ENCODE measurements around the gene CPSF2.

Gene CPSF2

DNA sequence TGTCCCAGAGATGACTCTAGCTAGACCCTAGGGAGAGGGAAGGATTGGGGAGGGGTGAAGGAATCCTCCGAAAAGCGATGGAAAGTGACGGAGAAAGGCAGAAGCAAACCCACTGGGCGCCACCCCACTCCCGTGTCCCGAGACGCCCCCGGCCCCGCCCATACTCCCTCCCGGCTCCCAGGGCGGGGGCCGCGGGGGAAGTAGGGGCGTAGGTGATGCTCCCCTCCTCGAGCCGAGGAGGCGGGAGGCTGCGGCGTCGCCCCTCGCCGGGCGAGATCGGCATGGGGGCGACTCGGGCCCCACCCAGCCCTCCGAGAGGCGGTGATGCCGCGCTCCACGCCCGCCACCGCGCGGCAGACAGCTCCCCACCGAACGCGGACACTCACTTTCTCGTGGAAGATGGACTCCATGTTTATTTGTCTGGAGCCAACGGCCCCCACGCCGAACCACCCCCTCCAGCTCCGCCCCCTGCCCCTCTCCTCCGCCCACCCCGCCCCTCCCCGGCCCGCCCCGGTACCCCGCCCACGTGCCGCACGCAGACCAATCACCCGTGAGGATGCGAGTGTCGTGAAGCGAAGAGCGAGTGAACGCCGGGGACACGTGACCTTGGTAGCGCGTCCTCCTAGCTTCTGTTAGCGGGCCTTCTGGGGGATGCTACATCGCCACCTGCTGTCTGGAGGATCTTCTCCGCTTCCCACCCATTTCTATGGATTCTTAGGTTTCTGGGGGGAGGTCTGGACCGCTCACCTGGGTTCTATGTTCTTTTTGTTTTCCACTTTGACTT lies 15.4 kb upstream of the CPSF2 start, which contains the start of gene ATXN3:
Gene ATXN3, minus strand, starts transcription at position 440 of the 784 bp plus-strand sequence. Its CDS starts 30 bp downstream, at position 410.
- no peak within 1 kb of the TSS for H2AK5ac ChIP-seq (ENCODE audit: low read length, severe bottlenecking)
- H3K27me3 ChIP-seq (ENCODE audit: control insufficient read depth in 1 of 2, insufficient read depth in 1 of 2, low read length in 2 of 2): no peaks in the 10 kb centered on the region
- H3K36me3 ChIP-seq (ENCODE audit: control insufficient read depth in 1 of 2, insufficient read depth in 2 of 2, low read depth in 1 of 2, low read length in 2 of 2): no peaks in the 10 kb centered on the region
- peak; percentile 99 for DNase-seq
- H3K9ac ChIP-seq (ENCODE audit: low read length): peak within 1 kb of the TSS; percentile 97
- peak within 1 kb of the TSS; percentile 51 to 88 for H3K4ac ChIP-seq (ENCODE audit: low read depth in 1 of 2, low read length in 2 of 2)
- H4K91ac ChIP-seq (ENCODE audit: low read length): peak within 1 kb of the TSS; percentile 98
- H2BK5ac ChIP-seq (ENCODE audit: low read depth, low read length, poor library complexity, severe bottlenecking): peak within 1 kb of the TSS; percentile 97
- H3K9me3 ChIP-seq (ENCODE audit: control insufficient read depth, low read length): no peaks in the 10 kb centered on the region
- peak within 1 kb of the TSS; percentile 97 for H3K4me3 ChIP-seq (ENCODE audit: insufficient read depth in 1 of 2, low read depth in 1 of 2, low read length in 2 of 2)
- H3K23ac ChIP-seq (ENCODE audit: low read length in 2 of 2): peak within 1 kb of the TSS in 1 of 2 experiments; percentile 77
- peak within 1 kb of the TSS; percentile 79 for H3K27ac ChIP-seq (ENCODE audit: low read length, poor library complexity, severe bottlenecking)
- H2BK120ac ChIP-seq (ENCODE audit: low read depth, low read length): peak within 1 kb of the TSS; percentile 19
- WGBS: 7% methylated on average over 9 of the region's 66 CpGs
- H3K14ac ChIP-seq (ENCODE audit: low read length in 2 of 2): peak within 1 kb of the TSS in 1 of 2 experiments; percentile 72
- H2AFZ ChIP-seq (ENCODE audit: low read depth, low read length): peak within 1 kb of the TSS; percentile 51
- H3K4me1 ChIP-seq (ENCODE audit: control insufficient read depth, insufficient read depth, low read depth, low read length): peaks cover 3% of the 10 kb centered on the region
- H3K4me2 ChIP-seq (ENCODE audit: low read length, poor library complexity, severe bottlenecking): peak within 1 kb of the TSS; percentile 94
- peak within 1 kb of the TSS; percentile 96 to 99 for H3K18ac ChIP-seq (ENCODE audit: low read depth in 1 of 2, low read length in 2 of 2)
- peak within 1 kb of the TSS; percentile 99 for H2BK15ac ChIP-seq (ENCODE audit: low read depth, poor library complexity, severe bottlenecking)
- H3K79me1 ChIP-seq (replicated peaks; ENCODE audit: low read length, poor library complexity, severe bottlenecking): peaks cover 6% of the 10 kb centered on the region
- peak within 1 kb of the TSS; percentile 96 for H4K8ac ChIP-seq (ENCODE audit: low read length)
- peak within 1 kb of the TSS in 1 of 2 experiments; percentile 73 for H2BK12ac ChIP-seq (ENCODE audit: low read length in 2 of 2)

DNA sequence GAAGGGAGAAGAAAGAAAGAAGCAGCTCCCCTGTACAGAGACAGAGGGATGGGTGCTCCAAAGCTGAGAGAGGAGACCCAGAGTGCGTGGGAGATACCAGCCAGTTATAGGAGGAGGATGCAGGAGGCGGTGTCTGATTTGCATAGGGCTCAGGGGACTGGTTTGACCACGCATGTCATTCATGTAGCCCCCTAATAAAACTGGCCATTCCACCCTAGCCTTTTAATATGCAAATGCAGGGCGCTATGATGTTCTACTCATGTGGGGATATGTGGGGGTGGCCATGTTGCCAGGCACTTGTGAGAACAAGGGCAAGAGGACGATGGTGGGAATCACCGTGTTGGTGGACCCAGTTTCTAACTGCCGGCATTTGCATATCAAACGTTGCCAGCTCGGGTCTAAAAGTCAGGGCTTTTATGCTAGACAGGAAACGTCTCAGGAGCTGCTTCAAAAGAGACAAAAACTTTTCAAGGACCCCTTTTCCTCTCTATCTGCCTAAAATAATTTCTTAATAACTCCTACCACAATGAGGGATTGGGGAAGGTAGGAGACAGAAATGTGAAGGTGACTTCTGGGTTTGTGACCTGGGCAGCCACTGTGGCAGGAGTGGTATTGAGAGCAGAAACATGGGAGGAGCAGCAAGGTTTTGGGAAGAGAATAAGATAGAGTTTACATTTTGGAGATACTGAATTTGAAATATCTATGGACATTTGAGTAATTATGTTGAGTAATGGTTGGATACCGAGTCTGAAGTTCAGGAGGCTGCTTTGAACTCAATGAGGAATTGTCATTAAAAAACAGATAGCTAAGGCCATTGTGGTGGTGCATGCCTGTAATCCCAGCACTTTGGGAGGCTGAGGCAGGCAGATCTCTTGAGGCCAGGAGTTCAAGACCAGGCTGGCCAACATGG lies 13.2 kb upstream of the CPSF2 start:
- no peak overlapping the region for H2BK12ac ChIP-seq (ENCODE audit: low read length in 2 of 2)
- H3K14ac ChIP-seq (ENCODE audit: low read length in 2 of 2): no peak overlapping the region
- DNase-seq: no peak
- peaks cover 2% of the 10 kb centered on the region for H3K79me1 ChIP-seq (replicated peaks; ENCODE audit: low read length, poor library complexity, severe bottlenecking)
- H3K27me3 ChIP-seq (ENCODE audit: control insufficient read depth in 1 of 2, insufficient read depth in 1 of 2, low read length in 2 of 2): no peaks in the 10 kb centered on the region
- no peak overlapping the region for H2AK5ac ChIP-seq (ENCODE audit: low read length, severe bottlenecking)
- H3K36me3 ChIP-seq (ENCODE audit: control insufficient read depth in 1 of 2, insufficient read depth in 2 of 2, low read depth in 1 of 2, low read length in 2 of 2): no peaks in the 10 kb centered on the region
- no peak overlapping the region for H2BK120ac ChIP-seq (ENCODE audit: low read depth, low read length)
- no peak overlapping the region for H3K9ac ChIP-seq (ENCODE audit: low read length)
- no peak overlapping the region for H4K91ac ChIP-seq (ENCODE audit: low read length)
- H2AFZ ChIP-seq (ENCODE audit: low read depth, low read length): no peak overlapping the region
- no peak overlapping the region for H3K23ac ChIP-seq (ENCODE audit: low read length in 2 of 2)
- no peak overlapping the region for H3K4me3 ChIP-seq (ENCODE audit: insufficient read depth in 1 of 2, low read depth in 1 of 2, low read length in 2 of 2)
- no peaks in the 10 kb centered on the region for H3K9me3 ChIP-seq (ENCODE audit: control insufficient read depth, low read length)
- no peak overlapping the region for H4K8ac ChIP-seq (ENCODE audit: low read length)
- no peak overlapping the region for H3K27ac ChIP-seq (ENCODE audit: low read length, poor library complexity, severe bottlenecking)
- no peak overlapping the region for H2BK5ac ChIP-seq (ENCODE audit: low read depth, low read length, poor library complexity, severe bottlenecking)
- H3K4me1 ChIP-seq (ENCODE audit: control insufficient read depth, insufficient read depth, low read depth, low read length): peaks cover 3% of the 10 kb centered on the region
- no peak overlapping the region for H3K18ac ChIP-seq (ENCODE audit: low read depth in 1 of 2, low read length in 2 of 2)
- H3K4ac ChIP-seq (ENCODE audit: low read depth in 1 of 2, low read length in 2 of 2): no peak overlapping the region
- 27% methylated on average over 10 of the region's 11 CpGs for WGBS
- H2BK15ac ChIP-seq (ENCODE audit: low read depth, poor library complexity, severe bottlenecking): no peak overlapping the region
- H3K4me2 ChIP-seq (ENCODE audit: low read length, poor library complexity, severe bottlenecking): no peak overlapping the region

- H3K4me3 ChIP-seq (ENCODE audit: insufficient read depth in 1 of 2, low read depth in 1 of 2, low read length in 2 of 2): no peak overlapping the region
- no peaks in the 10 kb centered on the region for H3K36me3 ChIP-seq (ENCODE audit: control insufficient read depth in 1 of 2, insufficient read depth in 2 of 2, low read depth in 1 of 2, low read length in 2 of 2)
- H2BK15ac ChIP-seq (ENCODE audit: low read depth, poor library complexity, severe bottlenecking): no peak overlapping the region
- no peak overlapping the region for H2AFZ ChIP-seq (ENCODE audit: low read depth, low read length)
- no peak overlapping the region for H3K4me2 ChIP-seq (ENCODE audit: low read length, poor library complexity, severe bottlenecking)
- H3K18ac ChIP-seq (ENCODE audit: low read depth in 1 of 2, low read length in 2 of 2): no peak overlapping the region
- H3K9me3 ChIP-seq (ENCODE audit: control insufficient read depth, low read length): no peaks in the 10 kb centered on the region
- peaks cover 3% of the 10 kb centered on the region for H3K4me1 ChIP-seq (ENCODE audit: control insufficient read depth, insufficient read depth, low read depth, low read length)
- WGBS: 91% methylated on average over 5 of the region's 5 CpGs
- H2AK5ac ChIP-seq (ENCODE audit: low read length, severe bottlenecking): no peak overlapping the region
- no peak overlapping the region for H3K23ac ChIP-seq (ENCODE audit: low read length in 2 of 2)
- H2BK12ac ChIP-seq (ENCODE audit: low read length in 2 of 2): no peak overlapping the region
- no peaks in the 10 kb centered on the region for H3K27me3 ChIP-seq (ENCODE audit: control insufficient read depth in 1 of 2, insufficient read depth in 1 of 2, low read length in 2 of 2)
- no peak for DNase-seq
- no peak overlapping the region for H4K8ac ChIP-seq (ENCODE audit: low read length)
- no peak overlapping the region for H3K9ac ChIP-seq (ENCODE audit: low read length)
- no peak overlapping the region for H3K27ac ChIP-seq (ENCODE audit: low read length, poor library complexity, severe bottlenecking)
- H2BK5ac ChIP-seq (ENCODE audit: low read depth, low read length, poor library complexity, severe bottlenecking): no peak overlapping the region
- no peak overlapping the region for H3K4ac ChIP-seq (ENCODE audit: low read depth in 1 of 2, low read length in 2 of 2)
- H4K91ac ChIP-seq (ENCODE audit: low read length): no peak overlapping the region
- H3K79me1 ChIP-seq (replicated peaks; ENCODE audit: low read length, poor library complexity, severe bottlenecking): no peaks in the 10 kb centered on the region
- H2BK120ac ChIP-seq (ENCODE audit: low read depth, low read length): no peak overlapping the region
- no peak overlapping the region for H3K14ac ChIP-seq (ENCODE audit: low read length in 2 of 2)
Measured at GRCh38 chr14:92109490-92109889, 12.3 kb upstream of the CPSF2 start.
